C4-2B (cell line): ENCODE measurements around the gene PASK.

Experiments used
- H3K27ac ChIP-seq: fragments of 450-650 bp; 2 replicates; pipeline ENCODE4 v1.5.1; 2017
- CTCF ChIP-seq: fragments of 450-650 bp; conservative IDR thresholded peaks from 2 replicates; pipeline ENCODE4 v1.5.1; 2017; ENCODE audit warnings: mild to moderate bottlenecking
- ZFX ChIP-seq: fragments of 450-650 bp; IDR thresholded peaks from 2 replicates; pipeline ENCODE4 v1.6.1; 2017

The PASK gene

GRCh38 chr2:241187101-241187917 is 38.0 kb upstream of the PASK start:
- peak overlapping the region; percentile 65; the same call in 1 of the 2 replicates for H3K27ac ChIP-seq
- TF ChIP-seq CTCF (no peak), ZFX (no peak)

GRCh38 chr2:241185961-241186360 is 36.7 kb upstream of the PASK start:
- H3K27ac ChIP-seq: no peak overlapping the region
- TF ChIP-seq CTCF: no peak

- H3K27ac ChIP-seq: no peak overlapping the region
- TF ChIP-seq CTCF: no peak
- no peak for TF ChIP-seq ZFX
Observed at GRCh38 chr2:241184901-241185300, 35.6 kb upstream of the PASK start.

GRCh38 chr2:241183221-241183620 is 33.9 kb upstream of the PASK start:
- TF ChIP-seq ZFX: no peak
- TF ChIP-seq CTCF: no peak
- H3K27ac ChIP-seq: no peak overlapping the region

DNA sequence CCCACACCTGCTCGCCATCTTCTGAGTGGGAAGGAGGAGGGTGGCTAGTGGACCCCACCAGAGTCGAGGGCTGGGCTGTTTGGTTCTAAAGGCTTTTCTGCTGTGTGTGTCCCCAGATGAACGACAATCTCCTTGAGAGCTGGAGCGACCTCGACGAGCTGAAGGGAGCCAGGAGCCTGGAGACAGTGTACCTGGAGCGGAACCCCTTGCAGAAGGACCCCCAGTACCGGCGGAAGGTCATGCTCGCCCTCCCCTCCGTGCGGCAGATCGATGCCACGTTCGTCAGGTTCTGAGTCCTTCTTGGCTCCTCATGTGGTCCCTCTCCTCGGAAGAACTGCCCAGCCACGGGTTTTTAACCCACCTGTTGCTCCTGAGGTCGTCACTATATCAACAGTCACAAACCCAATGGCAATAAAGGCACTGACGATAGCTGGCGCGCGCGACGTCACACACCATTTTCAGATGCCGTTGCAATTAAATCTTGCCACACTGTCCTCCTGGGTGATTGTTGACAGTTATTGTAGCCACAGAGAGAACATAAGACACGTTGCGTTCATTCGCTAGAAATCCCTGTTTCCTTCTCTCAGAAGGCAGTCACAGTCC is 33.4 kb upstream of the PASK start:
- no peak overlapping the region for H3K27ac ChIP-seq
- TF ChIP-seq ZFX (no peak), CTCF (no peak)

DNA sequence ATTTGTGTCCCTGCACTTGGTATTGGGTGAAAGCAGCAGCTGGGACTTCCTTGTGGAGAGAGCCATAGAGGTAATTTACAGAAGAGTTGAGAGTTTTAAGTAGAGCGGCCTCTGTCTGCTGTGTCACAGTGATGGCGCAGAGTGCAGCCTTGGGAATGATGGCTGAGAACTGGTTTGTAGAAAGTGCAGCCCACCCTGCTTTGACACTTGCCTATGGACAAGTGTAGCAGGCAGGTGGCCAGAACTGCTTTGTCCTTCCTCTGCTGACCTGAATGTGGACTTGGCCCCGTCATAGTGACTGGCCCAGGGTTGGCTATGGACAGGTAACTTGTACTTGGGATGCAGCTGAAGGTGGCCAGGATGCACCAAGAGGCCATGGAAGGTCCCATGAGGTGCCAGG is 32.9 kb upstream of the PASK start:
- no peak overlapping the region for H3K27ac ChIP-seq
- TF ChIP-seq ZFX: no peak
- no peak for TF ChIP-seq CTCF

GRCh38 chr2:241180495-241180894 is 31.2 kb upstream of the PASK start:
- TF ChIP-seq CTCF (no peak), ZFX (no peak)
- H3K27ac ChIP-seq: no peak overlapping the region
